SJSA1 (cell line): ENCODE data around the gene GPR55. TPM values are rescaled to one million over a fixed set of nuclear protein-coding genes. Genes with fewer than 3 reads are reported as not detected.

ENCODE experiments used
- DNase-seq, 2 experiments: peaks; one replicate each; pipeline ENCODE4 v3.0.0-alpha.2; 2015 to 2020; ENCODE audit warnings: low spot score in 2 of 2, low read depth in 1 of 2
- H3K27ac ChIP-seq: fragments of 250-450 bp; sonication (Bioruptor Pico); 2 replicates; pipeline ENCODE4 v1.5.1; 2020; ENCODE audit warnings: mild to moderate bottlenecking, moderate library complexity
- H3K27me3 ChIP-seq: fragments of 250-450 bp; sonication (Bioruptor Pico); replicated peaks from 2 replicates; pipeline ENCODE4 v1.5.1; 2020; ENCODE audit warnings: mild to moderate bottlenecking, moderate library complexity
- H3K36me3 ChIP-seq: fragments of 250-450 bp; sonication (Bioruptor Pico); 2 replicates; pipeline ENCODE4 v1.5.1; 2020; ENCODE audit warnings: mild to moderate bottlenecking
- H3K4me1 ChIP-seq: fragments of 250-450 bp; sonication (Bioruptor Pico); replicated peaks from 2 replicates; pipeline ENCODE4 v1.6.1; 2021; ENCODE audit warnings: mild to moderate bottlenecking
- H3K4me3 ChIP-seq: fragments of 250-450 bp; sonication (Bioruptor Pico); 2 replicates; pipeline ENCODE4 v1.5.1; 2020; ENCODE audit warnings: mild to moderate bottlenecking
- H3K9me3 ChIP-seq: fragments of 250-450 bp; sonication (Bioruptor Pico); replicated peaks from 2 replicates; pipeline ENCODE4 v1.5.1; 2020; ENCODE audit warnings: mild to moderate bottlenecking
- total RNA-seq: library from RNA; depleted of rRNA; stranded (reverse); fragments of >200 nt; shearing (Covaris generic); gene quantifications from 2 replicates; pipeline ENCODE4 v1.2.3, GENCODE V29; 2014

GPR55 gene
- total RNA-seq, 1 experiment from 2014 or later = 5.7 TPM

DNA sequence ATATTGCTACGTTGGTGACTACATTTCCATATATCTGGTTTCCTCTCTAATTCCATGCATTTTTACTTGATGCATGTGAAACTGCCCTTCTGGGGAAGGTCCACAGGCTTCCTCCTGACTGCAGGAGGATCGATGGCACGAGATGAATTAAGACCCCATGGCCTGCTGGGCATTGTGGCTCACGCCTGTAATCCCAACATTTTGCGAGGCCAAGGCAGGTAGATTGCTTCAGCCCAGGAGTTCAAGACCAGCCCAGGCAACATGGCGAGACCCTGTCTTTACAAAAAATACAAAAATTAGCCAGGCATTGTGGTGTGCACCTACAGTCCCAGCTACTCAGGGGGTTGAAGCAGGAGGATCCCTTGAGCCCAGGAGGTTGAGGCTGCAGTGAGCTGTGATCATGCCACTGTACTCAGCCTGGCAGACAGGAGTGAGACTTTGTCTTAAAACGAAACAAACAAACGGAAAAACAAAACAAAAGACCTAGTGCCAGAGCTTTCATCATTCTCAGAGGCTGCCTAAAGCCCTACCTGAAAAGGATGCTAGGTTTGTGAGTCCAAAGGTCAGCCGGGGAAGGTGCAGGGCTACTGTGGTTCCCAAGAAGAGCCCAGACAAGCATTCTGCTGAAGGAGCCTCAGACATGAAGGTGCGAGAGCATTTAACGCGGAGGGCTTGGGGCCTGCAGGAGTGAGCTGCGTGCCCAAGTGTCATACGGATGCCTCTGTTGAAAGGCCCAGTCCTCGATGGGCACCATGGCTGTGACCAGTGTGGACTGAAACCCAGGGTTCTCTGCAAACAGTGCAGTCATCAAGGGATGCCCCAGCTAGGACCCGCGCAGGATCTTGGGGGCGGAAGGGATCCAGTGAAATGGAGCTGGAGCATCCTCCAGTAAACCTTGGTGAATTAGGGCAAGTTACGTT is 21.6 kb downstream of the GPR55 start:
- Histone ChIP-seq H3K27me3 (no peaks in the 10 kb centered on the region), H3K4me3 (no peak overlapping the region), H3K36me3 (peaks cover 3% of the 10 kb centered on the region; the same call in 1 of the 2 replicates), H3K9me3 (no peaks in the 10 kb centered on the region), H3K4me1 (peaks cover 23% of the 10 kb centered on the region), H3K27ac (no peak overlapping the region)
- DNase-seq = peak in 1 of 2 experiments; percentile 22

DNA sequence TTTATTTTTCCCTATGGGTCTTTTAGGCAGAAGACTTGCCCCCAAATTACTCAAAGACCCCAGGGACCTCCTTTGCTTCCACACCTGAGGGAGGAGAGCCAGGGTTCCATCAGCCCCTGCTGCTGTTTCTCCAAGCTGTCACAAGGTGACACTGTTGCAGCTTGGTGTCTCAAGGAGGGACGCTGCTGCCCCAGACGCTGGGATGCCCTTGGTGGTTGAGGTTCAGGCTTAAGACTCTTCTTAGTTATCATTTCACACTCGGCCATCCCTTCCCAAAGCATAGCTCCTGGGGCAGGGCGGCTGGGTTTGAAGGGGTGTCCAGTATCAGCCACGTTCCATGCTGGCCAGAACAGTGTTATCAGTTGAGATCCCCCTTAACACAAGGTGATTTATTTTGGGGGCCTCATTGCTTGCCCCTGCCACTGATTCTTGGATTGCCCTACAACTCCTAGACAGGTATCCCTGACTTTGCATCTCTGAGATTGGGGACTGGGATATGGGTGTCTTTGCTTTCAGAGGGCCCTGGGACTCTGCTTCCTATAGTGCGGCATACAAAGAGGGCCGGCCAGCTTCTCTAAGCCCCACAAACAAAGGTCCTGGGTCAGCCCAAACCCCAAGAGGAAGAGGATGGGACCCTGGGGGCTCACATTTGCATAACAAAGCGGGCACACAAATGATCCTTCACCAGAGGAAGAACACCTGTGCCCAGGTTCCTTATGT is 22.7 kb downstream of the GPR55 start:
- DNase-seq = peak; percentile 59 to 73
- no peaks in the 10 kb centered on the region for H3K36me3 ChIP-seq
- H3K4me3 ChIP-seq = no peak overlapping the region
- peaks cover 12% of the 10 kb centered on the region for H3K4me1 ChIP-seq
- H3K27me3 ChIP-seq = no peaks in the 10 kb centered on the region
- no peaks in the 10 kb centered on the region for H3K9me3 ChIP-seq
- H3K27ac ChIP-seq = no peak overlapping the region

GRCh38 chr2:230901006-230901405 is 24.0 kb downstream of the GPR55 start:
- peak in 1 of 2 experiments; percentile 21 for DNase-seq
- no peaks in the 10 kb centered on the region for H3K27me3 ChIP-seq
- H3K36me3 ChIP-seq = no peaks in the 10 kb centered on the region
- peaks cover 9% of the 10 kb centered on the region; the same call in 1 of the 2 replicates for H3K4me1 ChIP-seq
- no peak overlapping the region for H3K4me3 ChIP-seq
- H3K27ac ChIP-seq = no peak overlapping the region
- H3K9me3 ChIP-seq = no peaks in the 10 kb centered on the region

GRCh38 chr2:230900336-230900995 is 24.6 kb downstream of the GPR55 start:
- Histone ChIP-seq H3K9me3 (no peaks in the 10 kb centered on the region), H3K27ac (no peak overlapping the region), H3K27me3 (no peaks in the 10 kb centered on the region), H3K4me3 (no peak overlapping the region), H3K36me3 (no peaks in the 10 kb centered on the region), H3K4me1 (peaks cover 7% of the 10 kb centered on the region; the same call in 1 of the 2 replicates)
- peak in 1 of 2 experiments; percentile 24 for DNase-seq

- Histone ChIP-seq H3K4me3 (no peak overlapping the region), H3K36me3 (no peaks in the 10 kb centered on the region), H3K27ac (no peak overlapping the region), H3K9me3 (no peaks in the 10 kb centered on the region), H3K27me3 (no peaks in the 10 kb centered on the region), H3K4me1 (peaks cover 5% of the 10 kb centered on the region)
- peak in 1 of 2 experiments; percentile 5 for DNase-seq
Measured at GRCh38 chr2:230899786-230900185, 25.3 kb downstream of the GPR55 start.

GRCh38 chr2:230899287-230899686 is 25.8 kb downstream of the GPR55 start:
- H3K4me3 ChIP-seq = no peak overlapping the region
- H3K27ac ChIP-seq = no peak overlapping the region
- H3K36me3 ChIP-seq = no peaks in the 10 kb centered on the region
- H3K4me1 ChIP-seq = peaks cover 10% of the 10 kb centered on the region
- DNase-seq = peak in 1 of 2 experiments; percentile 35
- H3K27me3 ChIP-seq = no peaks in the 10 kb centered on the region
- no peaks in the 10 kb centered on the region for H3K9me3 ChIP-seq

GRCh38 chr2:230898713-230899091 is 26.3 kb downstream of the GPR55 start:
- DNase-seq = peak in 1 of 2 experiments; percentile 30
- Histone ChIP-seq H3K36me3 (no peaks in the 10 kb centered on the region), H3K27ac (no peak overlapping the region), H3K9me3 (no peaks in the 10 kb centered on the region), H3K4me3 (no peak overlapping the region), H3K27me3 (no peaks in the 10 kb centered on the region), H3K4me1 (peaks cover 16% of the 10 kb centered on the region)

GRCh38 chr2:230898016-230898712 is 26.9 kb downstream of the GPR55 start:
- no peaks in the 10 kb centered on the region for H3K36me3 ChIP-seq
- no peak overlapping the region for H3K27ac ChIP-seq
- no peaks in the 10 kb centered on the region for H3K9me3 ChIP-seq
- peaks cover 21% of the 10 kb centered on the region for H3K4me1 ChIP-seq
- no peak overlapping the region for H3K4me3 ChIP-seq
- no peaks in the 10 kb centered on the region for H3K27me3 ChIP-seq
- DNase-seq = peak in 1 of 2 experiments; percentile 27

DNA sequence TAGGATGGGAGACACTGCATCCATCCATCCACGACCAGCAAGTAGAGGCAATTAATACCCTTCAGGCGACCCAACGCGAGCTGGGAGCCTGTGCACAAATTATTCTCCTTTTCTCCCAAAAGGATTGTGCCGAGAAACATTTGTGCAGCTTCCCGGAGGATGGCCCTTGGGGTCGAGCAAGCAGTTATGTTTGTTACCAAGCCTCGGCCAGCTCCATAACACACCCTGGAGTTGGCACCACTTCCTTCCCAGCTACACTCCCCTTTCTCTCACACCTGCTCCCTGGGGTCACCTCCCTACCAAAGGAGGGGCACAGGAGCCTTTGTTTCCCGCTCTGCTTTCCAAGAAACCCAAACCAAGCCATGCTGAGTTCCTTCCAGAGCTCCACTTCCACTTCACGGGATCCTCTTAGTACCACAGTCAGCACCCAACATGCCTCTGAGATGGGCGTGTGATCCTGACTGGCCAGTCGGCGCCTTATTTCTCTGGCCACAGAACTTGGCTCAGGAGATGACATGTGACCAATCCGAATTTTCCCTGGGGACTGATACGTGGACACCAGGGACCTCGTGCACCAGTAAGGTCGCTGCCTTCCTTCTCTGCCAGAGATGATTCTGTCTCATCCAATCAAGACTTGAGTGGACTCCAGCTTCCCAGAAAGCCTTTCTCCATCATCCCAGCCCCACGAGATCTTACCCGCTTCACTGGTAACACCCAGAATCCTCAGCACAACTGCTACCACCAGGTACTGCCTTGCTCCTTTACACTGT is 28.5 kb downstream of the GPR55 start:
- Histone ChIP-seq H3K4me3 (no peak overlapping the region), H3K36me3 (no peaks in the 10 kb centered on the region), H3K9me3 (no peaks in the 10 kb centered on the region), H3K27ac (no peak overlapping the region), H3K27me3 (no peaks in the 10 kb centered on the region), H3K4me1 (peaks cover 27% of the 10 kb centered on the region)
- peak in 1 of 2 experiments; percentile 27 for DNase-seq

DNA sequence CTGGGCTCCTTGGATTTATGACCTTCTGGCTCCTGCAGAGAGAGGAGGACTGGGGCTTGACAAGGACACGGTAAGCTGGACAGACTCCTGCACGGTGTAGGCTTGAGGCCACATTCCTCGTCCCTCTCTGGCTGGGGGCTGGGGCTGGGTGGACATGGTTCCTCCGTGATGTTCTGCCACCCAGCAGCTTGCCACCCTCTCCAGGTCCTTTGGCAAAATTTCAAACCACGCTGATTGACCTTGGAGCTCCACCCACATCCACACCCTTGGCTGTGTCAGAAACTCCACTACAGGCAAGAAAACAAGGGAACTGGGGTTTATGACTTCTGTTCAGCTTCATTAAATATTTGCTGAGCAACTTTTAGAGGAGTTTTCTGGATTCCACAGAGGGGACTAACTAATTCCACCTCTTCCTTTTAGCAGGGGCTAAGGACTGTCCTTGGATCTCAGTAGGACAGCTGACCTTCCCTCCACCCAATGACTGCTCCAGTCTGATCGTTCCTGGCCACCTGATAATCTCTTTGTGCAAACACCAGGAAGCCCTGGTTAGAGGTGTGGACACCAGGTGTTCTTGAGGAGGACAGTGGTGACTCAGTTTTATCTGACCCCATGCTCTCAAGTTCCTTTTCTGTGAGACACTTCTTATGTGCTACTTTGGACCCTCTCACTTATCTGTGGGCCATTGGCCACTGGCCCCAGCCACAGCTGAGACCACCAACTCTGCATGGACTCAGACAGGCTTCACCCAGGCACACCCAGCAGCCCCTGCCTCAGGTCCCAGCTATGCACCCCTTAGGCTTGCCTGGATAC is 29.3 kb downstream of the GPR55 start:
- H3K9me3 ChIP-seq = no peaks in the 10 kb centered on the region
- no peak overlapping the region for H3K4me3 ChIP-seq
- DNase-seq = peak in 1 of 2 experiments; percentile 35
- peaks cover 35% of the 10 kb centered on the region for H3K4me1 ChIP-seq
- no peak overlapping the region for H3K27ac ChIP-seq
- no peaks in the 10 kb centered on the region for H3K36me3 ChIP-seq
- H3K27me3 ChIP-seq = no peaks in the 10 kb centered on the region

DNA sequence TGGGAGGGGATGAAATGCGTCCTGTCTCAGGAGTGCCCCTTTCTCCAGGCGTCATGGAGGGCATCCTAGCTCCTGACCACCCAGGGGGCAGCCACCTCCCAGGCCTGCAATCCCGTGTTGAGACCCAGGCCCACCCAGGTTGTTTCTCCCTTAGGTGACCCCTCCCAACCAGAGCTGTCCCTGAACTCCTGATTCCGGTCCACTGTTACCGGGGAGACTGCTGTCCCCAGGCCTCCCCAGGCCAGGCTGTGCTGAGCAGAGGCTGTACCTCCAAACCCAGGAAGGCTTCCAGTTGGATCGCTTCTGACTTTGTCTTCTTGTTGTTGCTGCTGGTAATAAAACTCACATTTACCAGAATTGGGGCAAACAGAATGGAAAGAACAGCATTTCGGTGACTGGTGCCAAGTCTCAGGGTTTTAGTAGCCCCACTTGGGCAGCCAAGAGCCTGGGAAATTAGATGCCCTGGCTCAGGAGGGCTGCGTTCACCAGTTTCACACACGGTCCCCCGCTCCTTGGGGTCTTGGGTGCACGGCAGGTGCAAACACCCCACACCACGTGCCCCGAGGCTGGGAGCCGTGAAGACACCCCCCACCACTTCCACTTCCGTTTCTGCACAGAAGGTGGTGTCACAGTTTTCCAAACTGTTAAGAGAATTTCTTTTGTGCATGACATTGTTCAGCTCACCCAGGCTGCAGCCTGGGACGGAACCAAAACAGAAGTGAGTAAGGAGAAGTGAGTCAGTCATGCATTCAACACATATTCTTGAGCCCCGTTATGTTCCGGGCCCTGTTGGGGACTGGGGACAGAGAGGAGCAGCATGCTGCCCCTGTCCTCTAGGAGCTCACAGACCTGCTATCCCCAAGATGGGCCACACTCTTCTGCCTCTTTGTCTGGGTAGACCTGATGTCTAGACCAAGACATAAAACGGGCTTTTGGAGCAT is 30.9 kb downstream of the GPR55 start:
- H3K9me3 ChIP-seq = no peaks in the 10 kb centered on the region
- no peak overlapping the region for H3K27ac ChIP-seq
- DNase-seq = peak; percentile 25 to 48
- no peak overlapping the region for H3K4me3 ChIP-seq
- no peaks in the 10 kb centered on the region for H3K27me3 ChIP-seq
- H3K36me3 ChIP-seq = no peaks in the 10 kb centered on the region
- peaks cover 37% of the 10 kb centered on the region for H3K4me1 ChIP-seq
